ENCODE data around the gene MYL1. TPM values are rescaled to one million over a fixed set of nuclear protein-coding genes. Genes with fewer than 3 reads are reported as not detected.

MYL1 gene
- total and polyA plus RNA-seq, 8 donors = 1.2 TPM; not detected in 7

DNA sequence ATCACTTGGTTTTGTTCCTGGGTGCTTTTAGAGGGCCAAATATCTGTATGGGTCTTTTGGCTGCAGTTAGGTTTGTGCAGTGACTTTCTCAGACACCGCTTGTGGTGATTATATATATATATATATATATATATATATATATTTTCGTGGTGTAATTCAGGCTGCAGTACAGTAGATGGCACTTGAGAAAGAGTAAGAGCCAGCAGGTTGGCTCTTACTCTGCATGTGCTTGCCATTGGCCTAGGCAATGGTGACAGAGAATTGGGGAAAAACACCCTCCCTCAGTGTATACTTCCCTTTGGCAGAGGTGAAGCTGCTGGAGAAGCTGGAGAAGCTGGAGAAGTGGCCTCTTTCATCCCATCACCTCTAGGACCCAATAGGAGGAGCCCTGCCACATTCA lies 22.2 kb upstream of the MYL1 start:
- intact Hi-C loops (cut with DNase I) = no loop called here
- H3K4me1 ChIP-seq = no peaks in the 10 kb centered on the region
- H3K36me3 ChIP-seq = no peaks in the 10 kb centered on the region
- no peak for ATAC-seq
- H3K27me3 ChIP-seq = no peaks in the 10 kb centered on the region
- WGBS, 2 donors = 37 to 53% methylated on average over 2 of the region's 2 CpGs
- no peak overlapping the region for H3K4me3 ChIP-seq
- H3K27ac ChIP-seq = no peak overlapping the region
- no peak for FAIRE-seq
- no peak for DNase-seq
- H3K9me3 ChIP-seq = no peaks in the 10 kb centered on the region
- TF ChIP-seq CTCF (IDR thresholded peaks at IDR 0.05) = no peak

DNA sequence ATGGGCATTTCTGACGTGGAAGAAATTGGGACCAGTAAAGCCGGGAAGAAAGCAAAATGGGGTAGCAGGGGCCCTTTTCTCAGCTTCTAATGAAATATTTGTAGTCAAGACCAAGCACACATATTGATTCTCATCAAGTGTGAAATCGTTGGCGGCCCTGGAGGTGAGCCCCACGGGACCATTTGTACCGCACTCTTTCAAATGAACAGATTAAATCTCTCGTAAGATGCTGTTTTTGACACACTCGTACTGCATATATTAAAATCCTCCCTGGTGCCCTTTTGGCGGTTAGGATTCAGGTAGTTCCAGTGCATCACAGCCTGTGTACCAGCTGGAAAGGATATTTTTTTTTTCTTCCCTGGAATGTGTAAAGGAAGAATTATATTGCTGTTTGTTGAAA lies 9.9 kb upstream of the MYL1 start:
- DNase-seq (no peak), ATAC-seq (no peak), FAIRE-seq (no peak)
- Histone ChIP-seq H3K4me3 (no peak overlapping the region), H3K9me3 (no peaks in the 10 kb centered on the region), H3K36me3 (no peaks in the 10 kb centered on the region), H3K4me1 (no peaks in the 10 kb centered on the region), H3K27ac (no peak overlapping the region), H3K27me3 (no peaks in the 10 kb centered on the region)
- intact Hi-C loops (cut with DNase I) = no loop called here
- no peak for TF ChIP-seq CTCF (IDR thresholded peaks at IDR 0.05)
- WGBS, 2 donors = 70 to 81% methylated on average over 9 of the region's 9 CpGs

GRCh38 chr2:210324458-210324857 lies 9.5 kb upstream of the MYL1 start:
- intact Hi-C loops (cut with DNase I) = no loop called here
- 54 to 55% methylated on average over 4 of the region's 4 CpGs for WGBS, 2 donors
- Histone ChIP-seq H3K36me3 (no peaks in the 10 kb centered on the region), H3K27me3 (no peaks in the 10 kb centered on the region), H3K27ac (no peak overlapping the region), H3K4me1 (no peaks in the 10 kb centered on the region), H3K9me3 (no peaks in the 10 kb centered on the region), H3K4me3 (no peak overlapping the region)
- no peak for FAIRE-seq
- no peak for ATAC-seq
- no peak for DNase-seq
- TF ChIP-seq CTCF (IDR thresholded peaks at IDR 0.05) = no peak

DNA sequence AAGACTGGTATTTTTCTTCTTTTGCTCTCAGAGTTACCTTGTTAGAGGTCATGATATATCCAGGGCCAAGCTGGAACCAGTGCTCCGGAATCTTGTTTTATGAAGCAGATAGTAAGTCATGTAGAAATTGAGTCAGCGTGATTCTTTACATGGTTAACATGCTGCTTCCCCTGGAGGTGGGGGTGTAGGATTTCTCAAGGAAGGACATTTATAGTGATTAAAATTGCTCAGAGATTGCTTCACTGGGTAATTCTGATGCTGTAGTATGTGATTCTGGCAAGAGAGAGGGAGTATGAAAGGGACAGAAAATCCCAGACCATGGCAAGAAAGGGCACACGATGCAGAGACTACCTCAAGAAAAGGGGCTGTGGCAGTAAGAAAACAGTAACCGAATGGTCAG lies 8.0 kb upstream of the MYL1 start:
- DNase-seq (no peak), ATAC-seq (no peak), FAIRE-seq (no peak)
- Histone ChIP-seq H3K9me3 (no peaks in the 10 kb centered on the region), H3K27ac (no peak overlapping the region), H3K27me3 (no peaks in the 10 kb centered on the region), H3K4me3 (no peak overlapping the region), H3K36me3 (no peaks in the 10 kb centered on the region), H3K4me1 (no peaks in the 10 kb centered on the region)
- no peak for TF ChIP-seq CTCF (IDR thresholded peaks at IDR 0.05)
- intact Hi-C loops (cut with DNase I) = no loop called here
- WGBS, 2 donors = 73 to 86% methylated on average over 4 of the region's 4 CpGs

- Histone ChIP-seq H3K4me3 (no peak overlapping the region), H3K4me1 (no peaks in the 10 kb centered on the region), H3K27ac (no peak overlapping the region), H3K27me3 (no peaks in the 10 kb centered on the region), H3K36me3 (no peaks in the 10 kb centered on the region), H3K9me3 (no peaks in the 10 kb centered on the region)
- ATAC-seq = no peak
- DNase-seq = no peak
- 52 to 53% methylated on average over 3 of the region's 3 CpGs for WGBS, 2 donors
- FAIRE-seq = no peak
- TF ChIP-seq CTCF (IDR thresholded peaks at IDR 0.05) = no peak
- intact Hi-C loops (cut with DNase I) = no loop called here
Measured at GRCh38 chr2:210318891-210319290, 3.9 kb upstream of the MYL1 start.

All from pancreas (tissue), 10 donors.